Panc1 (cell line): ENCODE data around the gene PHLPP1. TPM values are rescaled to one million over a fixed set of nuclear protein-coding genes. Genes with fewer than 3 reads are reported as not detected.

Experiments
- ATAC-seq: fragments of 200-7000 bp; cut with Tn5 transposase; 2 replicates; pipeline ENCODE4 v1.9.1; 2020; ENCODE audit warnings: mild to moderate bottlenecking, moderate library complexity
- BruUV-seq: library from RNA; stranded (reverse); fragments of 400-500 nt; replicated peaks from 2 replicates; lab custom pipeline; 2021; lab: Mats Ljungman, UMichigan
- CTCF ChIA-PET: fragments of 300-600 bp; sonication (Branson Sonifier 250); formaldehyde crosslinking; loops from one replicate; lab custom pipeline; 2022; ENCODE audit warnings: antibody characterized with exemption; lab: Charles Lee
- POLR2A ChIA-PET: fragments of 300-600 bp; sonication (Branson Sonifier 250); formaldehyde crosslinking; loops from one replicate; lab custom pipeline; 2022; ENCODE audit warnings: antibody characterized with exemption; lab: Charles Lee
- DNase-seq: peaks from one replicate; pipeline ENCODE4 v3.0.0-alpha.2; 2010; ENCODE audit warnings: low read depth, low spot score
- H3K27ac ChIP-seq: 2 replicates; pipeline ENCODE4 v1.5.1; 2011; ENCODE audit warnings: mild to moderate bottlenecking, low read length, inconsistent platforms
- H3K27me3 ChIP-seq: fragments of 200-500 bp; sonication (Bioruptor generic); 2 replicates; pipeline ENCODE4 v1.6.0; 2014; ENCODE audit warnings: low read length, inconsistent platforms; ENCODE audit not compliant: control insufficient read depth, insufficient read depth
- H3K36me3 ChIP-seq: fragments of 200-500 bp; sonication (Bioruptor generic); 2 replicates; pipeline ENCODE4 v1.5.1; 2014; ENCODE audit warnings: inconsistent platforms, mild to moderate bottlenecking, low read length, moderate library complexity; ENCODE audit not compliant: control insufficient read depth, insufficient read depth
- H3K4me1 ChIP-seq: 2 replicates; pipeline ENCODE4 v1.5.1; 2011; ENCODE audit warnings: inconsistent platforms, mild to moderate bottlenecking, low read length, moderate library complexity; ENCODE audit not compliant: control insufficient read depth, insufficient read depth
- H3K4me3 ChIP-seq, 2 experiments: 2 replicates each; pipeline ENCODE4 v1.5.1; 2011 to 2012; ENCODE audit warnings: low read depth in 2 of 2, low read length in 2 of 2, mild to moderate bottlenecking in 2 of 2, inconsistent platforms in 1 of 2, moderate library complexity in 1 of 2
- H3K9me3 ChIP-seq: fragments of 200-500 bp; sonication (Bioruptor generic); 2 replicates; pipeline ENCODE4 v1.5.1; 2014; ENCODE audit warnings: low read depth, mild to moderate bottlenecking, inconsistent platforms, low read length, moderate library complexity; ENCODE audit not compliant: control insufficient read depth, insufficient read depth
- POLR2AphosphoS5 ChIP-seq: IDR thresholded peaks from 2 replicates; pipeline ENCODE4 v1.6.1; 2012; ENCODE audit warnings: mild to moderate bottlenecking, low read depth, low read length, moderate library complexity
- SIN3A ChIP-seq: IDR thresholded peaks from 2 replicates; pipeline ENCODE4 v1.6.1; 2012; ENCODE audit warnings: low read depth, mild to moderate bottlenecking, low read length, moderate library complexity, borderline replicate concordance; ENCODE audit not compliant: insufficient read depth
- TCF7L2 ChIP-seq: IDR thresholded peaks from 2 replicates; pipeline ENCODE4 v1.6.1; 2011; ENCODE audit warnings: mild to moderate bottlenecking, low read depth, low read length, inconsistent platforms
- in situ Hi-C: cut with HindIII; loops from 2 replicates; pipeline ENCODE4 v1.10.0; 2016; ENCODE audit warnings: low sequenced_read_pairs, low pct_unique_long_range_greater_than_20kb
- intact Hi-C: fragments of 100-400 bp; cut with micrococcal nuclease; formaldehyde crosslinking; loops from one replicate; pipeline ENCODE4 v1.10.0; 2022; ENCODE audit not compliant: unreplicated experiment
- total RNA-seq: library from RNA; stranded (reverse); gene quantifications from one replicate; pipeline ENCODE4 v1.2.1, GENCODE V29; 2021; ENCODE audit not compliant: unreplicated experiment
- TF ChIP-seq, protein P1 (sequence below), 2 experiments: IDR thresholded peaks; 2 replicates each; pipeline ENCODE4 v1.6.1; 2011 to 2012; ENCODE audit warnings: low read depth in 2 of 2, control low read depth in 1 of 2, low read length in 1 of 2, mild to moderate bottlenecking in 1 of 2, moderate library complexity in 1 of 2; ENCODE audit not compliant: insufficient read depth in 1 of 2
- TF ChIP-seq, protein P2 (sequence below): fragments of 450-650 bp; IDR thresholded peaks from 2 replicates; pipeline ENCODE4 v1.5.1; 2017; ENCODE audit warnings: mild to moderate bottlenecking

Gene PHLPP1
- total RNA-seq, 1 experiment from 2014 or later = 6.3 TPM

DNA sequence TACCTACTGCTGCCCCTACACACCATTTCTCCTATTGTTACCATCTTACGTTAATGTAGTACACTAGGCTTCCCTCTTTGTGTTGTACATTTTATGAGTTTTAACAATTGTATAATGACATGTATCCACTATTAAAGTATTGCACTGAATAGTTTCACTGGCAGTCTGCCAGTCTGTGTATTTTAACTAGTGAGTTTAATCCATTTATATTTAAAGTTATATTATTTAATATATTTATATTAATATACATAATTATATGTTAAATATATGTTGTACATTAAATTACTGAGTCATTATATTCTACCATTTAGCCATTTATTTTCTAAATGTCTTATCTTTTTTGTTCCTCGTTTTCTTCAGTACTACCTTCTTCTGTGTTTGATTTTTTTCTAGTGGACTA lies 44.8 kb upstream of the PHLPP1 start:
- POLR2A ChIA-PET = no interaction called here
- TF ChIP-seq TCF7L2 (no peak), POLR2AphosphoS5 (no peak), SIN3A (no peak)
- TF ChIP-seq, protein P1, sequence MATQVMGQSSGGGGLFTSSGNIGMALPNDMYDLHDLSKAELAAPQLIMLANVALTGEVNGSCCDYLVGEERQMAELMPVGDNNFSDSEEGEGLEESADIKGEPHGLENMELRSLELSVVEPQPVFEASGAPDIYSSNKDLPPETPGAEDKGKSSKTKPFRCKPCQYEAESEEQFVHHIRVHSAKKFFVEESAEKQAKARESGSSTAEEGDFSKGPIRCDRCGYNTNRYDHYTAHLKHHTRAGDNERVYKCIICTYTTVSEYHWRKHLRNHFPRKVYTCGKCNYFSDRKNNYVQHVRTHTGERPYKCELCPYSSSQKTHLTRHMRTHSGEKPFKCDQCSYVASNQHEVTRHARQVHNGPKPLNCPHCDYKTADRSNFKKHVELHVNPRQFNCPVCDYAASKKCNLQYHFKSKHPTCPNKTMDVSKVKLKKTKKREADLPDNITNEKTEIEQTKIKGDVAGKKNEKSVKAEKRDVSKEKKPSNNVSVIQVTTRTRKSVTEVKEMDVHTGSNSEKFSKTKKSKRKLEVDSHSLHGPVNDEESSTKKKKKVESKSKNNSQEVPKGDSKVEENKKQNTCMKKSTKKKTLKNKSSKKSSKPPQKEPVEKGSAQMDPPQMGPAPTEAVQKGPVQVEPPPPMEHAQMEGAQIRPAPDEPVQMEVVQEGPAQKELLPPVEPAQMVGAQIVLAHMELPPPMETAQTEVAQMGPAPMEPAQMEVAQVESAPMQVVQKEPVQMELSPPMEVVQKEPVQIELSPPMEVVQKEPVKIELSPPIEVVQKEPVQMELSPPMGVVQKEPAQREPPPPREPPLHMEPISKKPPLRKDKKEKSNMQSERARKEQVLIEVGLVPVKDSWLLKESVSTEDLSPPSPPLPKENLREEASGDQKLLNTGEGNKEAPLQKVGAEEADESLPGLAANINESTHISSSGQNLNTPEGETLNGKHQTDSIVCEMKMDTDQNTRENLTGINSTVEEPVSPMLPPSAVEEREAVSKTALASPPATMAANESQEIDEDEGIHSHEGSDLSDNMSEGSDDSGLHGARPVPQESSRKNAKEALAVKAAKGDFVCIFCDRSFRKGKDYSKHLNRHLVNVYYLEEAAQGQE (IDR thresholded peaks at IDR 0.05; ENCODE audit: insufficient read depth in 1 of 2, low read depth in 2 of 2, low read length in 1 of 2) = no peak
- TF ChIP-seq, protein P2, sequence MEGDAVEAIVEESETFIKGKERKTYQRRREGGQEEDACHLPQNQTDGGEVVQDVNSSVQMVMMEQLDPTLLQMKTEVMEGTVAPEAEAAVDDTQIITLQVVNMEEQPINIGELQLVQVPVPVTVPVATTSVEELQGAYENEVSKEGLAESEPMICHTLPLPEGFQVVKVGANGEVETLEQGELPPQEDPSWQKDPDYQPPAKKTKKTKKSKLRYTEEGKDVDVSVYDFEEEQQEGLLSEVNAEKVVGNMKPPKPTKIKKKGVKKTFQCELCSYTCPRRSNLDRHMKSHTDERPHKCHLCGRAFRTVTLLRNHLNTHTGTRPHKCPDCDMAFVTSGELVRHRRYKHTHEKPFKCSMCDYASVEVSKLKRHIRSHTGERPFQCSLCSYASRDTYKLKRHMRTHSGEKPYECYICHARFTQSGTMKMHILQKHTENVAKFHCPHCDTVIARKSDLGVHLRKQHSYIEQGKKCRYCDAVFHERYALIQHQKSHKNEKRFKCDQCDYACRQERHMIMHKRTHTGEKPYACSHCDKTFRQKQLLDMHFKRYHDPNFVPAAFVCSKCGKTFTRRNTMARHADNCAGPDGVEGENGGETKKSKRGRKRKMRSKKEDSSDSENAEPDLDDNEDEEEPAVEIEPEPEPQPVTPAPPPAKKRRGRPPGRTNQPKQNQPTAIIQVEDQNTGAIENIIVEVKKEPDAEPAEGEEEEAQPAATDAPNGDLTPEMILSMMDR = no peak
- Histone ChIP-seq H3K9me3 (no peaks in the 10 kb centered on the region), H3K27me3 (no peaks in the 10 kb centered on the region), H3K36me3 (no peaks in the 10 kb centered on the region), H3K4me3 (no peak overlapping the region), H3K4me1 (no peaks in the 10 kb centered on the region), H3K27ac (no peak overlapping the region)
- ATAC-seq (no peak), DNase-seq (no peak)
- BruUV-seq = no TSS peak
- in situ Hi-C loops (no loop called here), intact Hi-C loops (no loop called here)
- CTCF ChIA-PET = no interaction called here

DNA sequence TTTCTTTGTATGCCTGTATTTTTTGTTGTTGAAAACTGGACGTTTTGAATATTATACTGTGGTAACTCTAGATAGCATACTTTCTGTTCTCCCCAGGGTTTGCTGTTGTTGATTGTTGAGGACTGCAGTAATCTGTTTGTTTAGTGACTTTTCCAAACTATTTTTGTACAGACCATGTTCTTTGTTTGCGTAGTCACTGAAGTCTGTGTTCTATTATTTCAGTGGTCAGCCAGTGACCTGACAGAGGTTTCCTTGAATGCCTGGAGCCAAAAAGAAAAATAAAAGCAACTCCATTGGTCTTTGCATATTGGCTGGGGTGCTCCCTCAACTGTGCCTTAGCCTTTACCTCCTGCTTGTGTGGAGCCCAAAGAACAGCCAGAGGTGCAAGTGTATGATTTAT lies 42.7 kb upstream of the PHLPP1 start:
- H3K36me3 ChIP-seq = no peaks in the 10 kb centered on the region
- in situ Hi-C loops = no loop called here
- ATAC-seq (no peak), DNase-seq (no peak)
- no peak overlapping the region for H3K27ac ChIP-seq
- H3K4me3 ChIP-seq = no peak overlapping the region
- intact Hi-C loops = no loop called here
- no peaks in the 10 kb centered on the region for H3K9me3 ChIP-seq
- no peaks in the 10 kb centered on the region for H3K4me1 ChIP-seq
- TF ChIP-seq SIN3A = no peak
- no peak for TF ChIP-seq POLR2AphosphoS5
- TF ChIP-seq, protein P1 (IDR thresholded peaks at IDR 0.05; ENCODE audit: insufficient read depth in 1 of 2, low read depth in 2 of 2, low read length in 1 of 2) = no peak
- TF ChIP-seq, protein P2 = no peak
- no peak for TF ChIP-seq TCF7L2
- BruUV-seq = no TSS peak
- ChIA-PET CTCF (no interaction called here), POLR2A (no interaction called here)
- no peaks in the 10 kb centered on the region for H3K27me3 ChIP-seq
